Neural cell (in vitro differentiated cells): ENCODE measurements around the gene COL13A1. TPM values are rescaled to one million over a fixed set of nuclear protein-coding genes. Genes with fewer than 3 reads are reported as not detected.

ENCODE experiments used
- H2AFZ ChIP-seq: fragments of 200-600, 300-800 bp; sonication (generic), shearing (Covaris generic); 2 replicates; pipeline ENCODE4 v1.6.0; 2014; ENCODE audit warnings: low read depth, mild to moderate bottlenecking, antibody characterized with exemption, low read length, moderate library complexity
- H3F3A ChIP-seq: fragments of 200-600 bp; shearing (Covaris generic); 2 replicates; pipeline ENCODE4 v1.6.1; 2016; ENCODE audit warnings: mild to moderate bottlenecking, moderate library complexity, mixed read lengths, antibody characterized with exemption, low read length; ENCODE audit not compliant: insufficient read depth, poor library complexity, severe bottlenecking
- H3K27ac ChIP-seq: fragments of 200-600, 300-800 bp; sonication (generic), shearing (Covaris generic); 2 replicates; pipeline ENCODE4 v1.5.1; 2014; ENCODE audit warnings: mild to moderate bottlenecking, low read length, moderate library complexity
- H3K27me3 ChIP-seq: fragments of 300-800, 200-600 bp; sonication (generic), shearing (Covaris generic); 2 replicates; pipeline ENCODE4 v1.6.0; 2014; ENCODE audit warnings: mild to moderate bottlenecking, low read depth, low read length, moderate library complexity; ENCODE audit not compliant: insufficient read depth
- H3K36me3 ChIP-seq: fragments of 300-800, 200-600 bp; sonication (generic), shearing (Covaris generic); 2 replicates; pipeline ENCODE4 v1.5.1; 2014; ENCODE audit warnings: mild to moderate bottlenecking, antibody characterized with exemption, low read length, moderate library complexity; ENCODE audit not compliant: insufficient read depth
- H3K4me2 ChIP-seq: fragments of 300-800, 200-600 bp; sonication (generic), shearing (Covaris generic); 2 replicates; pipeline ENCODE4 v1.6.0; 2014; ENCODE audit warnings: mild to moderate bottlenecking, low read length
- H3K4me3 ChIP-seq: fragments of 300-800, 200-600 bp; sonication (generic), shearing (Covaris generic); 2 replicates; pipeline ENCODE4 v1.5.1; 2014; ENCODE audit warnings: mild to moderate bottlenecking, low read length, moderate library complexity
- H3K79me2 ChIP-seq: fragments of 200-600 bp; shearing (Covaris generic); replicated peaks from 2 replicates; pipeline ENCODE4 v1.6.0; 2014; ENCODE audit warnings: mild to moderate bottlenecking, low read length, moderate library complexity; ENCODE audit not compliant: insufficient read depth
- H3K9ac ChIP-seq: fragments of 300-800, 200-600 bp; sonication (generic), shearing (Covaris generic); 2 replicates; pipeline ENCODE4 v1.6.1; 2016; ENCODE audit warnings: mild to moderate bottlenecking, low read length, mixed read lengths
- H3K9me2 ChIP-seq: fragments of 200-600 bp; shearing (Covaris generic); 2 replicates; pipeline ENCODE4 v1.6.1; 2016; ENCODE audit warnings: mild to moderate bottlenecking, low read length, mixed read lengths; ENCODE audit not compliant: insufficient read depth
- H3K9me3 ChIP-seq: fragments of 200-600, 300-800 bp; sonication (generic), shearing (Covaris generic); 2 replicates; pipeline ENCODE4 v1.6.1; 2016; ENCODE audit warnings: mild to moderate bottlenecking, mixed run types, low read length, moderate library complexity, mixed read lengths
- H4K20me1 ChIP-seq: fragments of 200-600 bp; shearing (Covaris generic); 2 replicates; pipeline ENCODE4 v1.6.1; 2016; ENCODE audit warnings: mild to moderate bottlenecking, mixed run types; ENCODE audit not compliant: insufficient read depth
- CTCF ChIP-seq: fragments of 450-650 bp; IDR thresholded peaks from 2 replicates; pipeline ENCODE4 v1.5.1; 2014; ENCODE audit warnings: antibody characterized with exemption, mild to moderate bottlenecking, moderate library complexity; ENCODE audit not compliant: poor library complexity, severe bottlenecking
- EP300 ChIP-seq: fragments of 450-650 bp; conservative IDR thresholded peaks from 2 replicates; pipeline ENCODE4 v1.6.1; 2014; ENCODE audit warnings: antibody characterized with exemption, mild to moderate bottlenecking, moderate library complexity; ENCODE audit not compliant: poor library complexity, severe bottlenecking
- EZH2 ChIP-seq: fragments of 200-600, 300-800 bp; shearing (Covaris generic), sonication (generic); IDR thresholded peaks from 2 replicates; pipeline ENCODE4 v1.6.1; 2014; ENCODE audit warnings: antibody characterized with exemption, low read length, borderline replicate concordance, mild to moderate bottlenecking; ENCODE audit not compliant: insufficient read depth, poor library complexity, severe bottlenecking
- MXI1 ChIP-seq: fragments of 450-650 bp; conservative IDR thresholded peaks from 2 replicates; pipeline ENCODE4 v1.6.1; 2014; ENCODE audit warnings: antibody characterized with exemption, mild to moderate bottlenecking; ENCODE audit not compliant: poor library complexity, severe bottlenecking
- POLR2AphosphoS5 ChIP-seq: IDR thresholded peaks from 2 replicates; pipeline ENCODE4 v1.6.1; 2012
- RAD21 ChIP-seq: fragments of 450-650 bp; conservative IDR thresholded peaks from 2 replicates; pipeline ENCODE4 v1.6.1; 2014; ENCODE audit warnings: antibody characterized with exemption, mild to moderate bottlenecking, moderate library complexity
- REST ChIP-seq: IDR thresholded peaks from 2 replicates; pipeline ENCODE4 v1.6.1; 2012; ENCODE audit warnings: borderline replicate concordance
- SMC3 ChIP-seq: fragments of 450-650 bp; conservative IDR thresholded peaks from 2 replicates; pipeline ENCODE4 v1.6.1; 2014; ENCODE audit warnings: antibody characterized with exemption, mild to moderate bottlenecking, moderate library complexity; ENCODE audit not compliant: poor library complexity
- TAF1 ChIP-seq: IDR thresholded peaks from 2 replicates; pipeline ENCODE4 v1.6.1; 2012; ENCODE audit warnings: low read depth
- polyA plus RNA-seq: library from polyadenylated mRNA; depleted of rRNA; stranded (reverse); fragments of >200 nt; gene quantifications from 2 replicates; pipeline ENCODE4 v1.2.3, GENCODE V29; 2014

Gene COL13A1
- polyA plus RNA-seq, 1 donor from 2014 or later: 4.7 TPM

- H3K36me3 ChIP-seq: no peaks in the 10 kb centered on the region
- no peak overlapping the region for H3K27ac ChIP-seq
- H3K9me2 ChIP-seq: no peaks in the 10 kb centered on the region
- no peak overlapping the region for H3K4me2 ChIP-seq
- H3K4me3 ChIP-seq: no peak overlapping the region
- no peaks in the 10 kb centered on the region for H3F3A ChIP-seq
- H3K79me2 ChIP-seq: no peaks in the 10 kb centered on the region
- no peak overlapping the region for H2AFZ ChIP-seq
- no peaks in the 10 kb centered on the region for H3K27me3 ChIP-seq
- H3K9ac ChIP-seq: no peak overlapping the region
- no peaks in the 10 kb centered on the region for H3K9me3 ChIP-seq
- no peaks in the 10 kb centered on the region for H4K20me1 ChIP-seq
- no peak for TF ChIP-seq TAF1
- no peak for TF ChIP-seq EP300
- no peak for TF ChIP-seq REST
- TF ChIP-seq POLR2AphosphoS5: no peak
- no peak for TF ChIP-seq RAD21
- TF ChIP-seq MXI1: no peak
- TF ChIP-seq SMC3: no peak
These were observed 18.2 kb upstream of the COL13A1 start for GRCh38 chr10:69783515-69783914.

DNA sequence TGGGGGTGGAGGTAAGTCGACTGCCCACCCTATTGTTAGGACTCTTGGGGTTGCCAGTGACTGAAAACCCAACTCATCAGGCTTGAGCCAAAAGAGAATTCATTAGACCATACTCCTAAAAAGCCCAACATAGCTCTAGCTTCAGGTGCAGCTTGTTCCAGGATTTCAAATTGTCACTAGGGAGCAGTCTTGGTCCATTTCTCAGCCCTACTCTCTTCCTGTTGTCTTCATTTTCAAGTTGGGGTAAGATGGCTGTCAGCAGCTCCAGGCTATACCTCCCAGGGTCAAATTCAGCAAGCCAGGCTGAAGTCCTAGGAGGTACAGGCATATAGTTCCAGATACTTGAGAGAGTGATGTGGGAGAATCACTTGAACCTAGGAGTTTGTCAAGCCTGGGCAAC, 14.9 kb upstream of the COL13A1 start:
- Histone ChIP-seq H3F3A (no peaks in the 10 kb centered on the region), H3K9me2 (no peaks in the 10 kb centered on the region), H3K9ac (no peak overlapping the region), H2AFZ (no peak overlapping the region), H3K27ac (no peak overlapping the region), H4K20me1 (no peaks in the 10 kb centered on the region), H3K9me3 (no peaks in the 10 kb centered on the region), H3K27me3 (no peaks in the 10 kb centered on the region), H3K36me3 (no peaks in the 10 kb centered on the region), H3K4me2 (no peak overlapping the region), H3K79me2 (no peaks in the 10 kb centered on the region), H3K4me3 (no peak overlapping the region)
- TF ChIP-seq EP300: no peak
- TF ChIP-seq RAD21: no peak
- no peak for TF ChIP-seq EZH2
- TF ChIP-seq TAF1: no peak
- no peak for TF ChIP-seq MXI1
- TF ChIP-seq POLR2AphosphoS5: no peak
- no peak for TF ChIP-seq REST
- TF ChIP-seq CTCF: no peak
- no peak for TF ChIP-seq SMC3
